Dermis microvascular lymphatic vessel endothelial cell (primary cell): ENCODE results near the gene AKR1D1. TPM values are rescaled to one million over a fixed set of nuclear protein-coding genes. Genes with fewer than 3 reads are reported as not detected.
A peak's percentile ranks its signal among the peaks of the same experiment; 100 is the strongest.

ENCODE experiments used
- DNase-seq, 2 donors: peaks; one replicate each; pipeline versions ENCODE4 v3.0.0 to v3.0.0-alpha.2; 2010; ENCODE audit warnings: low read depth in 2 of 2
- total RNA-seq: library from RNA; depleted of rRNA; stranded (reverse); fragments of >200 nt; gene quantifications from 2 replicates; pipeline ENCODE4 v1.2.1, GENCODE V29; 2014

AKR1D1 gene
- total RNA-seq, 1 donor from 2014 or later, result not detected

- no peak for DNase-seq
Measured at GRCh38 chr7:138163800-138164199, 87.5 kb downstream of the AKR1D1 start.

DNA sequence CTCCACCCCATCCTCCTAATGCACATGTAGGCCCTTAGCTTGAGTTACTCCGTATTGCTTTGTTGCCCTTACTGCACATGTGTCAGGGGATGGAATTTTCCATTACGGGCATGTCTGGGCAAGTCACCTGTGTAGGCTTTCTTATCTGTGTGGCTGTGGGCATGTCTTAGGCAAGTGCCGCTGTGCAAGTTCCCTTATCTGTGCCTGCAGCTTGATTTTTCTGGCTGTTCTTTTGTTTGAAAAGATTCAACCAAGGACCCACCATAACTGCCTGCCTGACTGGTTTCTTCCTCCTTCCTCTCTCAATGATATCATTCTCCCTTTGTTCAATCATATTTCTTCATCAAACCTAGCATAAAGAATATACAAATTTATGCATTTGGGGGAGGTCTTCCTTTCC, 88.5 kb downstream of the AKR1D1 start:
- DNase-seq, result no peak

DNA sequence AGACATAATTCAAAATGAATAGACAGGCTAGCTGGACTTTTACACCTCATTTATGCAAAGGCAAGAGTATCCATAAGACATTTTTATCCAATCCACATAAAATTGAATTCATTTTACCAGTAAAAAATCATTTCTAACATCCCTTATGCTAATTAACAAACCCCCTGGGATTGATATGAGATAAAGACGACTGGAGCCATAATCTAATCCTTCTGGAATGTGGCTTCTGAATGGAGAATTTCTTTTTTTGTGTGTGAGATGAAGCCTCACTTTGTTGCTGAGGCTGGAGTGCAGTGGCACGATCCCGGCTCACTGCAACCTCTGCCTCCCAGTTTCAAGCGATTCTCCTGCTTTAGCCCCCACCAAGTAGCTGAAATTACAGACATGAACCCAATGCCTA, 90.4 kb downstream of the AKR1D1 start:
- DNase-seq, result no peak

GRCh38 chr7:138167222-138167621, 91.0 kb downstream of the AKR1D1 start:
- peak in 1 of 2 donors; percentile 45 for DNase-seq

GRCh38 chr7:138167869-138168296, 91.6 kb downstream of the AKR1D1 start:
- no peak for DNase-seq

Other genes starting within 250 kb of the AKR1D1 start
- gene DGKI, start 229.5 kb upstream of the AKR1D1 start, total RNA-seq, result 0.64 and 3.5 TPM in 2 replicates
- gene CREB3L2, start 74.4 kb upstream of the AKR1D1 start, total RNA-seq, result 25.2 and 29.5 TPM in 2 replicates